H9 (cell line): Measurements from ENCODE around the gene CNOT6. TPM values are rescaled to one million over a fixed set of nuclear protein-coding genes. Genes with fewer than 3 reads are reported as not detected.
"Not testable (repeated sequence)": the region's sequence is repeated elsewhere in the genome, so short reads cannot be mapped to it uniquely, and the experiment has no call there.

Source experiments
- DNase-seq: peaks from one replicate; pipeline ENCODE4 v3.0.0-alpha.2; 2017
- H2AFZ ChIP-seq: one replicate; pipeline ENCODE4 v1.6.1; 2013; ENCODE audit warnings: mild to moderate bottlenecking, low read length, control low read depth, moderate library complexity
- H2AK5ac ChIP-seq: 2 replicates; pipeline ENCODE4 v1.6.1; 2013; ENCODE audit warnings: low read length, control low read depth, mixed read lengths; ENCODE audit not compliant: insufficient read length
- H2BK120ac ChIP-seq: one replicate; pipeline ENCODE4 v1.6.1; 2013; ENCODE audit warnings: low read depth, mild to moderate bottlenecking, low read length, control low read depth, inconsistent platforms; ENCODE audit not compliant: poor library complexity, severe bottlenecking
- H2BK12ac ChIP-seq: 2 replicates; pipeline ENCODE4 v1.6.1; 2013; ENCODE audit warnings: low read length, control low read depth, mixed read lengths, low read depth; ENCODE audit not compliant: insufficient read length
- H2BK15ac ChIP-seq: 2 replicates; pipeline ENCODE4 v1.6.1; 2013; ENCODE audit warnings: low read depth, low read length, control low read depth
- H2BK20ac ChIP-seq: one replicate; pipeline ENCODE4 v1.6.1; 2013; ENCODE audit warnings: low read depth, mild to moderate bottlenecking, low read length, control low read depth, inconsistent platforms; ENCODE audit not compliant: poor library complexity, severe bottlenecking
- H2BK5ac ChIP-seq: 2 replicates; pipeline ENCODE4 v1.6.1; 2013; ENCODE audit warnings: low read length, control low read depth, mixed read lengths; ENCODE audit not compliant: insufficient read length
- H3K14ac ChIP-seq: 2 replicates; pipeline ENCODE4 v1.6.1; 2013; ENCODE audit warnings: low read length, control low read depth; ENCODE audit not compliant: insufficient read depth
- H3K18ac ChIP-seq: 2 replicates; pipeline ENCODE4 v1.6.1; 2013; ENCODE audit warnings: low read depth, mild to moderate bottlenecking, mixed read lengths, low read length, control low read depth; ENCODE audit not compliant: insufficient read length
- H3K23ac ChIP-seq: 2 replicates; pipeline ENCODE4 v1.6.1; 2013; ENCODE audit warnings: low read length, control low read depth, mixed read lengths, low read depth; ENCODE audit not compliant: insufficient read length
- H3K23me2 ChIP-seq: 2 replicates; pipeline ENCODE4 v1.6.1; 2013; ENCODE audit warnings: low read depth, mild to moderate bottlenecking, mixed read lengths, low read length, control low read depth; ENCODE audit not compliant: insufficient read length, poor library complexity, severe bottlenecking
- H3K27ac ChIP-seq: 2 replicates; pipeline ENCODE4 v1.5.1; 2013; ENCODE audit warnings: low read length, control low read depth, mixed read lengths, low read depth; ENCODE audit not compliant: insufficient read length
- H3K27me3 ChIP-seq: 2 replicates; pipeline ENCODE4 v1.6.1; 2013; ENCODE audit warnings: low read length, control low read depth, inconsistent platforms; ENCODE audit not compliant: insufficient read depth
- H3K4ac ChIP-seq: 2 replicates; pipeline ENCODE4 v1.6.1; 2013; ENCODE audit warnings: low read depth, mild to moderate bottlenecking, control low read depth, inconsistent platforms, low read length, moderate library complexity
- H3K4me1 ChIP-seq: 2 replicates; pipeline ENCODE4 v1.6.1; 2013; ENCODE audit warnings: low read length, control low read depth, inconsistent platforms; ENCODE audit not compliant: insufficient read depth
- H3K4me2 ChIP-seq: 2 replicates; pipeline ENCODE4 v1.6.1; 2013; ENCODE audit warnings: low read length, control low read depth, mixed read lengths; ENCODE audit not compliant: insufficient read length, insufficient read depth
- H3K56ac ChIP-seq: 2 replicates; pipeline ENCODE4 v1.6.1; 2013; ENCODE audit warnings: low read depth, mild to moderate bottlenecking, mixed read lengths, low read length, control low read depth; ENCODE audit not compliant: insufficient read length
- H3K79me1 ChIP-seq: 2 replicates; pipeline ENCODE4 v1.6.1; 2013; ENCODE audit warnings: low read depth, mild to moderate bottlenecking, moderate library complexity, low read length, control low read depth, inconsistent platforms; ENCODE audit not compliant: insufficient read depth, poor library complexity, severe bottlenecking
- H3K79me2 ChIP-seq: 2 replicates; pipeline ENCODE4 v1.6.1; 2013; ENCODE audit warnings: low read length, control low read depth, inconsistent platforms; ENCODE audit not compliant: insufficient read depth
- H3K9ac ChIP-seq: 2 replicates; pipeline ENCODE4 v1.6.1; 2013; ENCODE audit warnings: low read length, control low read depth, mixed read lengths; ENCODE audit not compliant: insufficient read length; ENCODE audit errors: extremely low read depth
- H3K9me3 ChIP-seq: one replicate; pipeline ENCODE4 v1.6.1; 2013; ENCODE audit warnings: low read depth, low read length, inconsistent platforms; ENCODE audit not compliant: control insufficient read depth
- H3T11ph ChIP-seq: one replicate; pipeline ENCODE4 v1.6.1; 2013; ENCODE audit warnings: mild to moderate bottlenecking, low read length, control low read depth, inconsistent platforms
- H4K20me1 ChIP-seq: one replicate; pipeline ENCODE4 v1.6.1; 2013; ENCODE audit not compliant: control insufficient read depth, insufficient read length, insufficient read depth
- H4K5ac ChIP-seq: 2 replicates; pipeline ENCODE4 v1.6.1; 2013; ENCODE audit warnings: low read depth, mild to moderate bottlenecking, mixed read lengths, low read length, control low read depth; ENCODE audit not compliant: insufficient read length
- H4K8ac ChIP-seq: replicated peaks from 2 replicates; pipeline ENCODE4 v1.6.1; 2013; ENCODE audit warnings: low read length, control low read depth, mixed read lengths, low read depth; ENCODE audit not compliant: insufficient read length
- H4K91ac ChIP-seq: 2 replicates; pipeline ENCODE4 v1.6.1; 2013; ENCODE audit warnings: low read depth, mild to moderate bottlenecking, moderate library complexity, mixed read lengths, low read length, control low read depth; ENCODE audit not compliant: insufficient read length
- H3K27ac Mint-ChIP-seq, 3 experiments: 2 replicates in 2 of 3; 3 replicates in 1 of 3; pipeline ENCODE4 v1.8.0; 2020 to 2021; ENCODE audit warnings: mixed read lengths in 3 of 3, mild to moderate bottlenecking in 1 of 3, moderate library complexity in 1 of 3
- H3K27me3 Mint-ChIP-seq: 2 replicates; pipeline ENCODE4 v1.8.0; 2021; ENCODE audit warnings: low read depth, mild to moderate bottlenecking, moderate library complexity, mixed read lengths
- H3K36me3 Mint-ChIP-seq, 3 experiments: 2 replicates in 2 of 3; 3 replicates in 1 of 3; pipeline ENCODE4 v1.8.0; 2020 to 2021; ENCODE audit warnings: low read depth in 3 of 3, mixed read lengths in 3 of 3; ENCODE audit not compliant: insufficient read depth in 1 of 3
- H3K4me1 Mint-ChIP-seq, 2 experiments: 2 replicates each; pipeline ENCODE4 v1.8.0; 2020; ENCODE audit warnings: mixed read lengths in 2 of 2
- H3K4me3 Mint-ChIP-seq, 2 experiments: 2 replicates in 1 of 2; 3 replicates in 1 of 2; pipeline ENCODE4 v1.8.0; 2020 to 2021; ENCODE audit warnings: mild to moderate bottlenecking in 2 of 2, mixed read lengths in 2 of 2, moderate library complexity in 1 of 2
- H3K9me3 Mint-ChIP-seq, 2 experiments: 2 replicates in 1 of 2; 3 replicates in 1 of 2; pipeline ENCODE4 v1.8.0; 2020; ENCODE audit warnings: mild to moderate bottlenecking in 2 of 2, mixed read lengths in 2 of 2, moderate library complexity in 1 of 2
- WGBS: extraction: QIAGEN DNeasy Blood & Tissue Kit; methylation state at CpG from one replicate; pipeline ENCODE4 v1.1.7; 2013; ENCODE audit warnings: missing lambda C conversion rate, low lambda C conversion rate, mixed read lengths; ENCODE audit not compliant: insufficient read length; ENCODE audit errors: extremely low coverage; 5-methylcytosine and 5-hydroxymethylcytosine counted together
- total RNA-seq: library from RNA; stranded (reverse); gene quantifications from 2 replicates; pipeline ENCODE4 v1.2.1, GENCODE V29; 2021

CNOT6 gene
- total RNA-seq, 1 experiment from 2014 or later = 45.0 TPM

GRCh38 chr5:180497865-180498264 lies 3.7 kb downstream of the CNOT6 start:
- H3K9me3 ChIP-seq, H3K56ac ChIP-seq, H3K23ac ChIP-seq, H2BK15ac ChIP-seq, H3K27ac ChIP-seq, H3K4me3 Mint-ChIP-seq, H2AFZ ChIP-seq, H3K27me3 ChIP-seq, H2BK20ac ChIP-seq, H4K5ac ChIP-seq, H3K27ac Mint-ChIP-seq, H3K18ac ChIP-seq, H2AK5ac ChIP-seq, H2BK5ac ChIP-seq, H2BK12ac ChIP-seq, H3K14ac ChIP-seq, H4K91ac ChIP-seq, H3K23me2 ChIP-seq, H3K4ac ChIP-seq, H3K27me3 Mint-ChIP-seq, H3K9ac ChIP-seq, H3K4me2 ChIP-seq, H3K4me1 ChIP-seq, H4K8ac ChIP-seq, H4K20me1 ChIP-seq, DNase-seq, H3K9me3 Mint-ChIP-seq, H2BK120ac ChIP-seq, H3T11ph ChIP-seq: not testable (repeated sequence)
- Histone ChIP-seq H3K79me1 (peaks cover 11% of the 10 kb centered on the region), H3K79me2 (peaks cover 62% of the 10 kb centered on the region)
- Mint-ChIP-seq H3K4me1 (peaks cover 23 to 30% of the 10 kb centered on the region in 2 experiments), H3K36me3 (peaks cover 28 to 45% (median 32%) of the 10 kb centered on the region in 3 experiments)
- WGBS = no CpG with 5 or more reads among the region's 7 CpGs
